ENCODE results near the gene VIPR2.

DNA sequence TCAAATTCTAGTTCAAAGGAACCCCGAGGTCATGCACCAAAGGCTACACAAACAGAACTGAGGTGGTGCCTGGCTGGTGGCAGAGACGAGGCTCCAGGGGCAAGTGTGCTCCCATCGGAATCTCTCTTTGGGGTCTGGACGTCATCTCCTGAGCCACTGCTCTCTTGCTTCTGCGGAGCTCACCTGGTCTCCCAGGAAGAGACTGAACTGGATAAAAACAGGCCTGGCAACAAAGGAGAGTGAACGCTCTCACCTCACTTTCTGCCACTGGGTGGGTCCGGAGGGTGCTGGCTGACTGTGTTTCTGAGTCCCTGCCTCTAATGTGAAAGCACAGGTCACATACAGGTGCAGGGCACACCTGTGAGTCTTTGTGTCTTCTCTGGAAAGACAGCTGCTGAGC is 22.4 kb downstream of the VIPR2 start:
- TF ChIP-seq ZNF274 (IDR thresholded peaks at IDR 0.05; ENCODE audit: low read depth, low read length) (no peak), SUZ12 (IDR thresholded peaks at IDR 0.05; ENCODE audit: extremely low read depth, insufficient read depth, insufficient read length) (no peak)

Data from NT2/D1 (cell line).